Hepatocyte (in vitro differentiated cells): ENCODE data around the gene NHSL2.

Experiments used
- CTCF ChIP-seq: fragments of 200-600 bp; sonication (generic); IDR thresholded peaks from 2 replicates; pipeline ENCODE4 v1.5.1; 2016; ENCODE audit warnings: antibody characterized with exemption, mild to moderate bottlenecking; ENCODE audit not compliant: poor library complexity
- EZH2 ChIP-seq: fragments of 200-600 bp; sonication (generic); IDR thresholded peaks from 2 replicates; pipeline ENCODE4 v1.6.1; 2016; ENCODE audit warnings: antibody characterized with exemption, mild to moderate bottlenecking, borderline replicate concordance
- EZH2phosphoT487 ChIP-seq: fragments of 200-600 bp; sonication (generic); IDR thresholded peaks from one replicate; pipeline ENCODE4 v1.6.1; 2018; ENCODE audit warnings: antibody characterized with exemption, mild to moderate bottlenecking, low read depth, moderate library complexity; ENCODE audit not compliant: unreplicated experiment, severe bottlenecking

GRCh38 chrX:72100824-72101351 lies 190.2 kb downstream of the NHSL2 start:
- no peak for TF ChIP-seq CTCF
- TF ChIP-seq EZH2 = no peak
- TF ChIP-seq EZH2phosphoT487 = no peak
